HepG2 (cell line): Measurements from ENCODE around the gene TMEM184B. TPM values are rescaled to one million over a fixed set of nuclear protein-coding genes. Genes with fewer than 3 reads are reported as not detected.
A peak's percentile ranks its signal among the peaks of the same experiment; 100 is the strongest.

Source experiments
- ATAC-seq: fragments of 200-7000 bp; cut with Tn5 transposase; 3 replicates; pipeline ENCODE4 v1.9.1; 2020; ENCODE audit warnings: mild to moderate bottlenecking, moderate library complexity
- BruUV-seq: library from RNA; stranded (reverse); fragments of 400-500 nt; replicated peaks from 2 replicates; lab custom pipeline; 2021; lab: Mats Ljungman, UMichigan
- CTCF ChIA-PET: fragments of 300-600 bp; formaldehyde crosslinking; extraction: SDS; loops from one replicate; lab custom pipeline; 2021; ENCODE audit warnings: low total read pairs, inconsistent platforms, low intra/inter-chr PET ratio; lab: Yijun Ruan, JAX
- POLR2A ChIA-PET: fragments of 350-600 bp; sonication (Branson Sonifier 250); formaldehyde crosslinking; loops from one replicate; lab custom pipeline; 2020; ENCODE audit warnings: antibody characterized with exemption, inconsistent platforms; lab: Yijun Ruan, JAX
- DNase-seq: peaks from one replicate; pipeline ENCODE4 v3.0.0-alpha.2; 2015; ENCODE audit warnings: low spot score
- FAIRE-seq: peaks from 3 replicates; lab custom pipeline; 2011; peaks lifted over from hg19 to GRCh38; lab: Jason Lieb, UNC
- H2AFZ ChIP-seq: one replicate; pipeline ENCODE4 v1.6.1; 2011; ENCODE audit warnings: low read length, inconsistent platforms
- H3K27ac ChIP-seq: fragments of 300-600 bp; 3 replicates; pipeline ENCODE4 v1.8.0; 2011; ENCODE audit warnings: mixed run types, mild to moderate bottlenecking, mixed read lengths, low read length, inconsistent platforms; ENCODE audit not compliant: insufficient read depth; ENCODE audit errors: extremely low read length
- H3K27me3 ChIP-seq, 2 experiments: fragments of 200-600 bp in 1 of 2; 2 replicates in 1 of 2; 3 replicates in 1 of 2; pipeline versions ENCODE4 v1.6.0 to v1.8.0; 2011; ENCODE audit warnings: low read length in 2 of 2, mild to moderate bottlenecking in 2 of 2, moderate library complexity in 2 of 2, inconsistent platforms in 1 of 2; ENCODE audit not compliant: insufficient read depth in 2 of 2, control insufficient read depth in 1 of 2
- H3K36me3 ChIP-seq, 2 experiments: fragments of 200-600 bp in 1 of 2; replicated peaks in 1 of 2; 2 replicates in 1 of 2; 3 replicates in 1 of 2; pipeline versions ENCODE4 v1.5.1 to v1.8.0; 2011; ENCODE audit warnings: low read length in 2 of 2, inconsistent platforms in 1 of 2; ENCODE audit not compliant: insufficient read depth in 2 of 2, control insufficient read depth in 1 of 2
- H3K4me1 ChIP-seq: 2 replicates; pipeline ENCODE4 v1.5.1; 2012; ENCODE audit warnings: low read length, inconsistent platforms; ENCODE audit not compliant: insufficient read depth
- H3K4me2 ChIP-seq: 2 replicates; pipeline ENCODE4 v1.6.0; 2011; ENCODE audit warnings: low read depth, low read length, inconsistent platforms
- H3K4me3 ChIP-seq, 3 experiments: fragments of 200-600 bp in 1 of 3; sonication (generic), shearing (Covaris generic) in 1 of 3; replicated peaks in 1 of 3; 2 replicates each; pipeline ENCODE4 v1.5.1; 2011 to 2016; ENCODE audit warnings: low read length in 3 of 3, inconsistent platforms in 2 of 3, low read depth in 2 of 3, mild to moderate bottlenecking in 2 of 3, control low read depth in 1 of 3, mixed read lengths in 1 of 3; ENCODE audit not compliant: insufficient read depth in 1 of 3
- H3K79me2 ChIP-seq: one replicate; pipeline ENCODE4 v1.6.1; 2011; ENCODE audit warnings: low read length, inconsistent platforms; ENCODE audit not compliant: insufficient read depth
- H3K9ac ChIP-seq: 2 replicates; pipeline ENCODE4 v1.6.0; 2011; ENCODE audit warnings: mild to moderate bottlenecking, low read depth, low read length, inconsistent platforms; ENCODE audit not compliant: insufficient read depth
- H3K9me3 ChIP-seq: 2 replicates; pipeline ENCODE4 v1.5.1; 2012; ENCODE audit warnings: mild to moderate bottlenecking, low read length
- H4K20me1 ChIP-seq: 2 replicates; pipeline ENCODE4 v1.6.0; 2011; ENCODE audit warnings: inconsistent platforms, mild to moderate bottlenecking, low read length, moderate library complexity; ENCODE audit not compliant: insufficient read depth
- AGO2 ChIP-seq: fragments of 200-400 bp; formaldehyde crosslinking; optimal IDR thresholded peaks from 2 replicates; pipeline ENCODE3; 2017; ENCODE audit warnings: mild to moderate bottlenecking, low read depth, low read length, moderate library complexity
- KLF12 ChIP-seq: sonication (generic); formaldehyde crosslinking; IDR thresholded peaks from 2 replicates; pipeline ENCODE4 v1.4.0; 2020; ENCODE audit warnings: missing genetic modification reagents, borderline replicate concordance
- PCBP2 ChIP-seq: fragments of 200-400 bp; formaldehyde crosslinking; optimal IDR thresholded peaks from 2 replicates; pipeline ENCODE3; 2018; ENCODE audit warnings: low read length, low read depth; ENCODE audit not compliant: poor library complexity, severe bottlenecking
- PHF21A ChIP-seq: sonication (generic); formaldehyde crosslinking; IDR thresholded peaks from 2 replicates; pipeline ENCODE4 v1.5.0; 2020; ENCODE audit warnings: mild to moderate bottlenecking, missing genetic modification reagents
- POLR2A ChIP-seq, 2 experiments: IDR thresholded peaks; 2 replicates each; pipeline ENCODE4 v1.6.1; 2011; ENCODE audit warnings: low read depth in 2 of 2, low read length in 2 of 2, mild to moderate bottlenecking in 1 of 2, moderate library complexity in 1 of 2; ENCODE audit not compliant: insufficient read depth in 1 of 2
- POLR2AphosphoS2 ChIP-seq: IDR thresholded peaks from 2 replicates; pipeline ENCODE4 v1.6.1; 2011; ENCODE audit warnings: low read depth, low read length, improper control_type of control experiment
- ZFY ChIP-seq: sonication (generic); formaldehyde crosslinking; IDR thresholded peaks from 2 replicates; pipeline ENCODE4 v1.4.0; 2020; ENCODE audit warnings: missing genetic modification reagents
- ZNF329 ChIP-seq: sonication (generic); formaldehyde crosslinking; IDR thresholded peaks from 2 replicates; pipeline ENCODE4 v1.9.0; 2021; ENCODE audit warnings: low read depth, mild to moderate bottlenecking, missing genetic modification reagents
- ZNF768 ChIP-seq: sonication (generic); formaldehyde crosslinking; IDR thresholded peaks from 2 replicates; pipeline ENCODE4 v1.4.0; 2020; ENCODE audit warnings: missing genetic modification reagents
- ZNF788 ChIP-seq: sonication (generic); formaldehyde crosslinking; IDR thresholded peaks from 2 replicates; pipeline ENCODE4 v1.5.0; 2020; ENCODE audit warnings: mild to moderate bottlenecking, missing genetic modification reagents, borderline replicate concordance
- WGBS: methylation state at CpG from one replicate; pipeline ENCODE4 v1.1.6; 2017; ENCODE audit warnings: low lambda C conversion rate; 5-methylcytosine and 5-hydroxymethylcytosine counted together
- in situ Hi-C: cut with HindIII; loops from 2 replicates; pipeline ENCODE4 v1.10.0; 2017; ENCODE audit warnings: low pct_unique_long_range_greater_than_20kb; ENCODE audit not compliant: extremely low pct_ligation_motif_present
- intact Hi-C: fragments of 100-400 bp; cut with micrococcal nuclease; formaldehyde crosslinking; loops from one replicate; pipeline ENCODE4 v1.10.0; 2022; ENCODE audit not compliant: unreplicated experiment
- polyA plus RNA-seq, 8 experiments: library from polyadenylated mRNA; depleted of rRNA in 3 of 8; stranded (reverse) in 7 of 8; unstranded in 1 of 8; fragments of >200 nt; fragmentation: Illumina TruSeq in 4 of 8; extraction: Trizol in 4 of 8; gene quantifications; 2 replicates each; pipeline versions ENCODE4 v1.2.1 to v1.2.3, GENCODE V29; 2011 to 2016; ENCODE audit warnings: low read depth in 4 of 8, missing spikeins in 1 of 8, mixed read lengths in 1 of 8; ENCODE audit not compliant: insufficient read depth in 1 of 8
- total RNA-seq, 5 experiments: library from RNA; depleted of rRNA; stranded (reverse); fragments of >200 nt; fragmentation: Illumina TruSeq; extraction: Trizol; gene quantifications; 2 replicates each; pipeline ENCODE4 v1.2.3, GENCODE V29; 2016; ENCODE audit warnings: low read depth in 1 of 5
- TF ChIP-seq, protein P1 (sequence below): sonication (generic); formaldehyde crosslinking; IDR thresholded peaks from 2 replicates; pipeline ENCODE4 v1.8.1; 2023; ENCODE audit warnings: mild to moderate bottlenecking, missing genetic modification reagents
- TF ChIP-seq, protein P2 (sequence below): sonication (generic); formaldehyde crosslinking; IDR thresholded peaks from 2 replicates; pipeline ENCODE4 v1.5.0; 2020; ENCODE audit warnings: missing genetic modification reagents

The TMEM184B gene
- total and polyA plus RNA-seq, 2 of the 13 experiments (the other 11 are each of a cell fraction or from before 2014, with no cell fraction given), result 15.9 to 16.0 TPM

DNA sequence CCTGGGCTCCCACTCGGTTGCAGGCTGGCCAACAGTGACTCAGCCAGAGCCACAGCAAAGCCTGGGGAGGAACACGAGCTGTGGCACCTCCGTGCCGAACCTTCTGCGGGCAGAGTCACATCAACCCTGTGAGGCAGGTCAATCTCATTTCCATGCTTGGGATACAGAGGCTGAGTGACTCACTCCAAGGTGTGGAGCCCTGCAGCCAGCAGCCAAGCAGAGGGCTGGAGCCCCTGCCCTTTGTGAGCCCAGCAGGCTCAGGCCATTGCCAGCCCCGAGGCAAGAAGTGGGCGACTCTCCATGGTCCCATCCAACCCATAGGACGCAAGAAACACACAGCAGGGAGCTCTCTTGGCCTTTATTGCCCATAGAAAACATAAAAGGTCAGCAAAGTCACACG, 23.1 kb upstream of the TMEM184B start:
- no peaks in the 10 kb centered on the region; a peak in 1 of 5 replicates for H3K27me3 ChIP-seq
- CTCF ChIA-PET, result no interaction called here
- BruUV-seq, result no TSS peak
- intact Hi-C loops (no loop called here), in situ Hi-C loops (loop anchor here (5.0 kb wide), 1 partner anchor 56 kb away; no protein-coding TSS in a partner anchor)
- H3K4me1 ChIP-seq, result no peaks in the 10 kb centered on the region
- no peaks in the 10 kb centered on the region for H3K79me2 ChIP-seq
- DNase-seq (no peak), FAIRE-seq (no peak), ATAC-seq (no peak)
- TF ChIP-seq POLR2A (IDR thresholded peaks at IDR 0.05; ENCODE audit: insufficient read depth in 1 of 2, low read depth in 2 of 2, low read length in 2 of 2) (no peak), ZNF329 (CRISPR knock-in tag) (no peak), PHF21A (no peak), KLF12 (CRISPR knock-in tag) (no peak)
- TF ChIP-seq, protein P1, sequence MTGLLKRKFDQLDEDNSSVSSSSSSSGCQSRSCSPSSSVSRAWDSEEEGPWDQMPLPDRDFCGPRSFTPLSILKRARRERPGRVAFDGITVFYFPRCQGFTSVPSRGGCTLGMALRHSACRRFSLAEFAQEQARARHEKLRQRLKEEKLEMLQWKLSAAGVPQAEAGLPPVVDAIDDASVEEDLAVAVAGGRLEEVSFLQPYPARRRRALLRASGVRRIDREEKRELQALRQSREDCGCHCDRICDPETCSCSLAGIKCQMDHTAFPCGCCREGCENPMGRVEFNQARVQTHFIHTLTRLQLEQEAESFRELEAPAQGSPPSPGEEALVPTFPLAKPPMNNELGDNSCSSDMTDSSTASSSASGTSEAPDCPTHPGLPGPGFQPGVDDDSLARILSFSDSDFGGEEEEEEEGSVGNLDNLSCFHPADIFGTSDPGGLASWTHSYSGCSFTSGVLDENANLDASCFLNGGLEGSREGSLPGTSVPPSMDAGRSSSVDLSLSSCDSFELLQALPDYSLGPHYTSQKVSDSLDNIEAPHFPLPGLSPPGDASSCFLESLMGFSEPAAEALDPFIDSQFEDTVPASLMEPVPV (CRISPR knock-in tag), result no peak
- POLR2A ChIA-PET, result no interaction called here
- no CpG with 5 or more reads among the region's 9 CpGs for WGBS
- H3K9me3 ChIP-seq, result no peaks in the 10 kb centered on the region
- H3K36me3 ChIP-seq, result peaks cover 47 to 71% of the 10 kb centered on the region in 2 experiments
- 0 out of 2 replicates have a peak, but pooled peaks cover 2% of the 10 kb centered on the region for H4K20me1 ChIP-seq
- no peak overlapping the region for H3K9ac ChIP-seq
- no peak overlapping the region for H3K4me2 ChIP-seq
- H3K4me3 ChIP-seq, result no peak overlapping the region
- H2AFZ ChIP-seq, result no peak overlapping the region
- no peak overlapping the region for H3K27ac ChIP-seq

- Histone ChIP-seq H3K9ac (no peak overlapping the region), H3K79me2 (no peaks in the 10 kb centered on the region), H3K4me1 (no peaks in the 10 kb centered on the region), H3K27ac (no peak overlapping the region), H4K20me1 (0 out of 2 replicates have a peak, but pooled peaks cover 2% of the 10 kb centered on the region), H2AFZ (no peak overlapping the region), H3K36me3 (peaks cover 43 to 66% of the 10 kb centered on the region in 2 experiments), H3K4me2 (no peak overlapping the region), H3K27me3 (no peaks in the 10 kb centered on the region; a peak in 1 of 5 replicates), H3K4me3 (no peak overlapping the region), H3K9me3 (no peaks in the 10 kb centered on the region)
- FAIRE-seq (no peak), DNase-seq (no peak), ATAC-seq (no peak)
- no TSS peak for BruUV-seq
- TF ChIP-seq, protein P2, sequence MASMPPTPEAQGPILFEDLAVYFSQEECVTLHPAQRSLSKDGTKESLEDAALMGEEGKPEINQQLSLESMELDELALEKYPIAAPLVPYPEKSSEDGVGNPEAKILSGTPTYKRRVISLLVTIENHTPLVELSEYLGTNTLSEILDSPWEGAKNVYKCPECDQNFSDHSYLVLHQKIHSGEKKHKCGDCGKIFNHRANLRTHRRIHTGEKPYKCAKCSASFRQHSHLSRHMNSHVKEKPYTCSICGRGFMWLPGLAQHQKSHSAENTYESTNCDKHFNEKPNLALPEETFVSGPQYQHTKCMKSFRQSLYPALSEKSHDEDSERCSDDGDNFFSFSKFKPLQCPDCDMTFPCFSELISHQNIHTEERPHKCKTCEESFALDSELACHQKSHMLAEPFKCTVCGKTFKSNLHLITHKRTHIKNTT (CRISPR knock-in tag), result no peak
- peak; percentile 87 for TF ChIP-seq ZNF768
- peak; percentile 19 for TF ChIP-seq AGO2
- TF ChIP-seq PCBP2, result no peak
- no peak for TF ChIP-seq ZFY (CRISPR knock-in tag)
- TF ChIP-seq POLR2AphosphoS2, result 0 out of 2 replicates have a peak, but pooled peaks have one; percentile 5
- no peak for TF ChIP-seq ZNF788 (CRISPR knock-in tag)
- CTCF ChIA-PET, result no interaction called here
- POLR2A ChIA-PET, result no interaction called here
- WGBS, result 97% methylated on average over 5 of the region's 6 CpGs
- intact Hi-C loops, result no loop called here
- in situ Hi-C loops, result loop anchor here (5.0 kb wide), 1 partner anchor 57 kb away; no protein-coding TSS in a partner anchor
Observed at GRCh38 chr22:38295339-38295738, 22.5 kb upstream of the TMEM184B start.
